ENCODE data around the gene RXFP4.

Gene RXFP4

GRCh38 chr1:155989242-155990004, 48.0 kb downstream of the RXFP4 start:
- no peak overlapping the region for H3K4me3 ChIP-seq (ENCODE audit: low read length)
- no peak for TF ChIP-seq ZNF274 (IDR thresholded peaks at IDR 0.05; ENCODE audit: low read depth, low read length)

DNA sequence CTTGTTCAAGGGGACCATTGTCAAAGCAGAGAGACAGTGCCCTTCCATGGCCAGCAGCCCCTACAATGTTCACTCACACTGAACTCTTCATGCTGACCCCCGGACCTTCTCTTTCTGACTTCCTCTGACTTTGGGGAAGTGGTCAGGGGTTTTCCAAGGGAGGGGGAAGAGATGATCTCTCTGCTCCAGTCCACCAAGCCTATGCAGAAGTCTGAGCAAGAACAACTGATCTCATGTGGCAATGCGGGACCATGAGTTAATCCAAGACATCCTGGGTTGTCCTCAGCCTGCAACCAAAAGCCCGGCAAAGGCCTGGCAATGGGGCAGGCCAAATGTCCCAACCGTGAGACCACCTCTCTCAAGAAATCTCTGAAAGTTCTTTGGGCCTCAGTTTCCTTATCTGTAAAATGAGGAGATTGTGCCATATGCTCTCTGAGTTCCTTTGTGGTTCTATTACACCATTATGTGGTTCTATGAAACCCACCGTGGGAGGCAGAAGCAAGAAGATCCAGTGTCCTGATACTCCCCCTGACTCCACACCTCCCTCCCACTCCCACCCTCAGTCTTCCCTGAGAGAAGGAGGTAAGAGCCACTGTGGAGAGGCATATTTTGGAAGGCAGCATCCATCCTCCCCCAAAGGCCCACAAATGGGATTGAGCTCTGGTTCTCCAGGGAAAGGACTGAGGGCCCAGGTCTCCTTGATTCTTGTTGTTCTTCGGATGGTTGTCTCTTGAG, 48.7 kb downstream of the RXFP4 start:
- no peak for TF ChIP-seq ZNF274 (IDR thresholded peaks at IDR 0.05; ENCODE audit: low read depth, low read length)
- H3K4me3 ChIP-seq (ENCODE audit: low read length) = no peak overlapping the region

Data from GM08714 (cell line).